Ureter (tissue), 1 donor: ENCODE results near the gene GRM3. TPM values are rescaled to one million over a fixed set of nuclear protein-coding genes. Genes with fewer than 3 reads are reported as not detected.
"Not testable (repeated sequence)": the region's sequence is repeated elsewhere in the genome, so short reads cannot be mapped to it uniquely, and the experiment has no call there.

ENCODE experiments used
- DNase-seq: peaks from one replicate; pipeline ENCODE4 v3.0.0-alpha.2; 2020; ENCODE audit warnings: low spot score
- total RNA-seq: library from RNA; stranded (reverse); gene quantifications from one replicate; pipeline ENCODE4 v1.2.4, GENCODE V29; 2023
- donor health status: DM: yes; HTN: yes; CAD: no.

GRM3 gene
- not detected for total RNA-seq

DNA sequence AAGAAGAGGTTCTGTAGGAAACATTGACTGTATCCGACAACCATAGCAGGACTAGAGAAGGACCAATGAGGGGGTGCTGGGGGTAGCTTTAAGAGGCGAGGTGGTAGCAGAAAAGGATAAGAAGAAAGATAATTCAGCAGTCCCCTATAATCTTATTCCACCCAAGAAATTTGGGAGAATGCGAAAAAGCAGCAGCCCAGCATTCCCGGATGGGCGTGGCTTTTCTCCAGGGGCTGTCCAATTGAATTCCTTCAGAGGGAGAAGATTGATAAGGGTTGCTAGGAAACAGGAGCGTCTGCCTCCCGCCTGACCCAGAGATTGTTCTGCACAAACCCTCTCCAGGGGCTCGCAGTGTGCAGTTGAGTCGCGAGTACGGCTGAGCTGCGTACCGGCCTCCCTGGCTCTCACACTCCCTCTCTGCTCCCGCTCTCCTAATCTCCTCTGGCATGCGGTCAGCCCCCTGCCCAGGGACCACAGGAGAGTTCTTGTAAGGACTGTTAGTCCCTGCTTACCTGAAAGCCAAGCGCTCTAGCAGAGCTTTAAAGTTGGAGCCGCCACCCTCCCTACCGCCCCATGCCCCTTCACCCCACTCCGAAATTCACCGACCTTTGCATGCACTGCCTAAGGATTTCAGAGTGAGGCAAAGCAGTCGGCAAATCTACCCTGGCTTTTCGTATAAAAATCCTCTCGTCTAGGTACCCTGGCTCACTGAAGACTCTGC lies at the start of gene GRM3:
GRM3 (plus strand) TSS at position 349 of the 721 bp plus-strand sequence. CDS start 121,237 bp downstream, outside the sequence.
- DNase-seq = no peak

- DNase-seq = no peak
Measured at GRCh38 chr7:86598311-86598710, 45.4 kb upstream of the GRM3 start.

DNA sequence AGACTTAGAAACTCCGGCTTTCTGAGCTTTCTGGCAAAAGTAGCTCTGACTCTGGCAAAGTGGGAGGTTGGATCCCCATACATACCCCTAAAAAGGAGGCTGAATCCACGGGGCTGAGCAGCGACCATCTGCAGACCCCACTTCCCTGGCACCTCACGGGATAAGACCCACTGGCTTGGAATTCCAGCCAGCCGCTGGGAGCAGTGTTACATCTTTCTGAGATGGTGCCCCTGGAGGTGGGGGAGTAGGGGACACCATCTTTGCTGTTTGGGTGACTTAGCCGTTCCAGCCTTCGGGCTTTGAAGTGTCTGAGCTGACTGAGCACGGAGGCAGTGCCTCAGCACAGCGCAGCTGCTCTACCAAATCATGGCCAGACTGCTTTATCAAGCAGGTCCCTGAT lies 45.0 kb upstream of the GRM3 start:
- DNase-seq = no peak

DNA sequence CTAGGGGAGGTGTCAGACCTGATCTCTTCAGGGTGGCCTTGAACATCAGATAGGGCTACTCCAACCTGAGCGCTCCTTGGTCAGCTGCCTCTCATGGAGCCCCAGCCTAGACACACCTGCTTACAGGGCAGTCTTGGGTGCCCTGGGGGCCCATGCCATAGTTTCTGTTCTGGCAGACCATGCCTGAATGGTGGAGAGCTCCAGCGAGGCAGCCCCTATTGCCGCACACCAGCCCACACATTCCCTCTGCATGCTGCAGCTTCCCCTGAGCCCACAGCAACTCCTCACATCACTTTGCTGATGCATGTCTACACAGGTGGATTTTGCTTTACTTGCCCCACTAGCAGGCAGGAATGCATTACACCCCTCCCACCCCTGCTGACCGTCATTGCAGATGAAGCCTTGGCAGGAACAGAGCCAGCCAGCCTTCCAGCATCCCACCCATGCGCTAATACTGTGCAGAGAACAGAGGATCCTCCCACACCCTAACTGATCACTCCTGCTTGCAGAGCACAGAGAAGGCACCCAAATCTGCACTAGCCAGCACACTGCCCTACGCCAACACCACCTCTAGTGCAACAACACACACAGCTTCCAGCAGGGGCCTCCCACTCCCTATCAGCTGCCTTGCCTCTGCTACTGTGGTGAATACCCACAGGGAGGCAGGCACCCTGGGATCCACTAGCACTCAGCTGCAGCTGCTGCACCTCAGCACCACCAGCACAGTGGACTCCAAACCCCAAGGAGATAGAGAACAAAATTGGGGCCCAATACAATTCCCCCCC lies 43.0 kb upstream of the GRM3 start:
- DNase-seq = no peak

DNA sequence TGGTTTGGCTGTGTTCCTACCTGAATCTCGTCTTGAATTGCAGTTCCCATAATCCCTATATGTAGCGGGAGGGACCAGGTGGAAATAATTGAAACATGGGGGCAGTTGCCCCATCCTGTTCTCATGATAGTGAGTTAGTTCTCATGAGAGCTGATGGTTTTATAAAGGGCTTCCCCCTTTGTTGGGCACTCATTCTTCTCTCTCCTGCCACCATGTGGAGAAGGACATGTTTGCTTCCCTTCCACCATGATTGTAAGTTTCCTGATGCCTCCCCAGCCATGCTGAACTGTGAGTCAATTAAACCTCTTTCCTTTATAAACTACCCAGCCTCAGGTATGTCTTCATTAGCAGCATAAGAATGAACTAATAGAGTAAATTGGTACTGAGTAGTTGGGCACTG lies 28.0 kb upstream of the GRM3 start:
- DNase-seq = not testable (repeated sequence)

DNA sequence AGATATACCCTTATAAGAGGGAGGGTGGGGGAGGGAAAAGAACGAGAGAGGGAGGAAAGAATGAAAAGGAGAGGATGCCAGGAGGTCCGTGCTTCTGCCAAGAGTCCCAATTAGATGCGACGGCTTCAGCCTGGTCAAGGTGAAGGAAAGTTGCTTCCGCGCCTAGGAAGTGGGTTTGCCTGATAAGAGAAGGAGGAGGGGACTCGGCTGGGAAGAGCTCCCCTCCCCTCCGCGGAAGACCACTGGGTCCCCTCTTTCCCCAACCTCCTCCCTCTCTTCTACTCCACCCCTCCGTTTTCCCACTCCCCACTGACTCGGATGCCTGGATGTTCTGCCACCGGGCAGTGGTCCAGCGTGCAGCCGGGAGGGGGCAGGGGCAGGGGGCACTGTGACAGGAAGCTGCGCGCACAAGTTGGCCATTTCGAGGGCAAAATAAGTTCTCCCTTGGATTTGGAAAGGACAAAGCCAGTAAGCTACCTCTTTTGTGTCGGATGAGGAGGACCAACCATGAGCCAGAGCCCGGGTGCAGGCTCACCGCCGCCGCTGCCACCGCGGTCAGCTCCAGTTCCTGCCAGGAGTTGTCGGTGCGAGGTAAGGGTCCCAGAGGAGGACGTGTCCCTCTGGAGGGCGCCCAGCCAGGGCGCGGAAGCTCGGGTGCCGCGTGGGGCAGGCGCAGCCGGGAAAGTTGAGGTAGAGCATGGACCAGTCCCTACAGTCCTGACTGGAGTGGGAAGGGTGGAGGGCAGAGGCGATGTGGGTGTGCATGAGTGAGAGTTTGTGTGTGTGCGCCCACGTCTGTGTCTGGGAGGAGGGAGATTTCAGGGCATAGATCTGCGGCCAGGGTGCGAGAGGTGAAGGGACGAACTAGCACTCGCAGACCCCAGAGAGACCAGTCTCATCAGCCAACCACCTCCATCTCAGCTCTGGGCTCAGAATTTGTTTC lies 844 bp downstream of the GRM3 start:
- DNase-seq = no peak

DNA sequence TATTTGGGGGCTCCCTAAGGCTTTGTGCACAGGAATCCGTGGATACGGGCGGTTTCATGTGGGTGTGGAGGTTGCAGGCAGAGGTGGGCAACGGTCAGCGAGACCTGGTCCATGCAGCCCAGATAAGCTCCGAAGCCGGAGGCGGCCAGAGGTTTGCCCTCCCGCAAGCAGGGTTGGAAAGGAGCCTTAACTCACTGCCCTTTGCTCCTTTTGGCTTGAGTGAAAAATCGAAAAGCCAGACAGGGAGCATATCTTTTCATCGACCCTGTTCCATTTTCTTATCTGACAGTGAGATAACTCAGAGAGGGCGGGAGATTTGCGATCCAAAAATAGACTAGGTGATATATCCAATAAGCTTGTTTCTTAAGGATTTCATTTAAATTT lies 1.5 kb downstream of the GRM3 start:
- DNase-seq = no peak

- no peak for DNase-seq
Measured at GRCh38 chr7:86645676-86646276, 2.1 kb downstream of the GRM3 start.

DNA sequence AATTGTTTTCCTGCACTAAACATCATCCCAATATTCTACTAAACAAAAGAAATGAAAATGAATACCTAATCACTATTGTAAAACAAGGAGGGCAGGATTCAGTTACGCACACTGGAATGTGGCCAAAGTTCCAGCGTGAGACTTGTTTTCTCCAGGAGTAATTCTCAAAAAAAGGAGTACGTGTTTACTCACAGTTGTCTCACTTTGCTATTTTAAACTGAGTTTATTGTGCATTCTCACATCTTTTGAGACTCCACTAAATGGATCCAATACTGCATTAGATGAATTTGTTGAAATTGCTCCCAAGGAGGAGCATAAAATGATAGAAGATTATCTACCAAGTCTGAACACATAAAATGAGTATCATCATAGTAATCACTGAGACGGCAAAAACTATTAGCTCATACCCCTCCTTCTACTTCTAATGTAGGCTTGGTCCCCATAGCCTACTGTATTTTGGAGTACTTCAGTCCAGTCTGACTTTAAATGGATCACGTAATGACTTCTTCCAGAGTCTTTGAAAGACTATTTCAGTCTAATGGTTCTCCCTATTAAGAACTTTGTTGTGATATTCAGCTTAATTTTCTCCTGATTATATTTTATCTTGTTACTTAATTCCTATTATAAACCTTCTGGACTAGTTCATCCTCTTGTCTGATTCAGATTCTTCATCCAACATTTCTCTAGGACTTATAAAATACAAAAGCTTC lies 3.8 kb downstream of the GRM3 start:
- DNase-seq = no peak

DNA sequence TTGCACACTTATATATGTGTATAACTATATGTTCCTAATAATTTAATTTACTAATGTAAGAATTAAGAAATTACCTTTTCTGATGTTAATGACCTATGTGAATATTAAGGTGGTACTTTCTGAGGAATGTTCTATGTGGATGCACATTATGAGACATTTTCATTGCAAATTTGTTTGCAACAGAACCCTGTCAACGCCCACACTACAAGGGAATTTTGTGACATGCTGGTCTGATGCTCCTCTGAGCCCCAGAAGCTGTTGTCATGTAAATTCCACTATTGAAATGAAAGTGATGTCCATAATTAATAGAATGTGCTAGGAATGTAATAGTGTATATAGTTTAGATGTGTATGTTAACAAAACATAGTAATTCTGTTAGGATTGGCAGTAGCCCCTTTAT lies 4.5 kb downstream of the GRM3 start:
- no peak for DNase-seq

DNA sequence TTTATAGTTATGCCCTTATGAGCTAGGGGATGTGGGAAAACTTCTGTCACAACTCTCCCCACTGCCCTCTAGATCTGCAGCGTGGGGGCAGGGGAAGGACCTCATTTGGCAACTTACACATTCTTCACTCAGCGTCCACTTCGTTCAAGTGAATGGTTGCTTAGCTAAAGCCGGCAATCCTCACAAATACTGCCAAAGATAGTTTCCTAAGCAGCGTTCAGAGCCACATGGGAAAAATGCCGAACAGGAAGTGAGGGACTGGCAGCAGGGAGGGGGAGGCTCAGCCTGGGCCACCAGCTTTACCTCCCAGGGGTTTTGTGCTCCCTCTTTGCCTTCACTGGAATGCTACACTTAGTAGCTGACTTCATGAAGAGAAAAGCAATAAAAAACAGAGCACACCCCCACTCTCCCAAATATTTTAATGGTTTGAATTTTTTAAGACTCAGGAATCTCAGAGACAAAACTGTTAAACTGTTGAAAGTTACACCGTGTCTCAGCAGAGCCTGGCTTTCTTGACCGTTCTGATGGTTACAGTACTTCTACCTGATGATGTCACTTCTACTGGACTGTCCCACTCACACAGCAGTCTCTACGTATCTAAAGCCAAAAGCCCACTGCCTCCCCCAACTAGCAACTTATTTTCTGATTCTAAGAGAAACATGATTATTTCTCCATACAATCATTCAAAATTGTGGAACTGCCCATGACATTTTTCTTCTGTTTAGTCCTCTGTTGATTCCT lies 10.4 kb downstream of the GRM3 start:
- no peak for DNase-seq

DNA sequence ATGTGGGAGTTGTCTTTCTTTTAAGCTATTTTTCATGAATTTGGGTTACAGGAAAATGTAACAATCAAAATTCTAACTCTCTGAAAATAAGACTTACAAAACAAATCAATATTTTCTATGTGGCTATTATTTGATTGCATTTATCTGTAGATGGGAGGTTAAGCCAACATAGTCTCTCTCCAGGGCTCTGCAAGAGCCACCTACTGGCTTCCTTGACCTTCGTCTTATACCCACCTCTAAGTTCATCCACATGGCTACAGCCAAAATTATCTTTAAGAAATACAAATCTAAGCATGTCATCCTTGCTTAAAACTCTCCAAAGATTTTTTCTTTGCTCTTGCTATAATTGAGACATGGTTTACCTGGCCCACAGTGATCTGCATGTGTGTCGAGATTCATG lies 14.2 kb downstream of the GRM3 start:
- no peak for DNase-seq

GRCh38 chr7:86660950-86661462 lies 17.3 kb downstream of the GRM3 start:
- no peak for DNase-seq

GRCh38 chr7:86664486-86664885 lies 20.8 kb downstream of the GRM3 start:
- no peak for DNase-seq

DNA sequence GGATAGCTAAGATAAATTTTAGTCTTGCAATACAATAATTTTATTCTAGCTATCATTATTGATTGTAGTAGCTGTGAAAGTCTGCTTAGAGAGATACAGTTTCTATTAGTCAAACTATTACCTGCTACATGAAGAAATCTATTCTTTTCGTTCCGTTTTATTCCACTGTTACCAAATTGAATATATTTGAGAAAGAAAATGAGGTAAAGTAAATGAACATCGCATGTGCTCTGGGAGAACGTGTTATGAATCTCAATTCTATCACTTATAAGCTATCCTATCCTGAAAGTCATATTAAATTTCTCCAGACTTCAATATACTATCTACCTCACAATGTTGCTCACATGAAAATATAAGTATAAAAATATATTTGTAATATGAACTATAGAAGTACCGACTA lies 21.3 kb downstream of the GRM3 start:
- DNase-seq = no peak

GRCh38 chr7:86665669-86666068 lies 22.0 kb downstream of the GRM3 start:
- no peak for DNase-seq

DNA sequence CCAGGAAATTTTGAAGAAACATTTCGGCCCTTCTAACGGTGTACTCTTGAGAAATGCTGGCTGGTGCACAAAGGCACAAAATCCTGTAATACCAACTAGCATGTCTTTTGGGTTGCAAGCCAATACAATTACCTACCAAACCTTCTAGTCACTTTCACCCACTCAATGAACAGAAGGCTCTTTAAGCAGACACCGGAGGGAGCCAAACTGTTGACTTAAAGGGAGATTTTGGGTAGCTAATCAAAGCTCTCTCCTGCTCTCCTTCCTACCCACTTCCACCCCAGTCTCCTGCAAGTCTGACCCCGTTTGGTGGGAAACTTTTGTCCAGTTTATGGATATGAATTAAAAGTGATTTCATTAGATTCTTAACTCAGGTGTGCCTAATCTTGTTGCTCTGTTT lies 24.0 kb downstream of the GRM3 start:
- DNase-seq = no peak

GRCh38 chr7:86668315-86668714 lies 24.6 kb downstream of the GRM3 start:
- DNase-seq = no peak

DNA sequence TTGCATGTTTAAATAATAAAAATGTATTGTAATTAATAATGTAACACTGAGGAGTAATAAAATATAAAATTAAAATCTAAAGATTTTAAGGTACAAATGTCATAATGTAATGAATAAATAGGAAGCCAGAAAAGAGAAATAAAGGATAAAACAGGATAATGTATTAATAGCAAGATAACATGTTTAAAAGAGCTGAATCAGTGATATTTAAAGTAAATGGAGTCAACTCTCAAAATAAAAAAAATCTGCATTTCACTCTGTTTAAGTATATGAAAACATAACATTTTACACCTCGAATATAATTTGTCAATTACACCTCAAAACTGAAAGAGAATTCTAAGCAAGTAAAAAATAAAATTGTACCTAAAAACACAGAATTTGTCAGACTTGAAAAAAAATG lies 44.1 kb downstream of the GRM3 start:
- DNase-seq = no peak

- DNase-seq = no peak
Measured at GRCh38 chr7:86689363-86689762, 45.7 kb downstream of the GRM3 start.
